IMR-90 (cell line): ENCODE measurements around the gene ACKR1. TPM values are rescaled to one million over a fixed set of nuclear protein-coding genes. Genes with fewer than 3 reads are reported as not detected.

Experiments used
- ATAC-seq: fragments of 200-7000 bp; cut with Tn5 transposase; 2 replicates; pipeline ENCODE4 v1.9.1; 2020; ENCODE audit warnings: low read depth, mild to moderate bottlenecking, moderate library complexity
- BruUV-seq: library from RNA; stranded (reverse); fragments of 400-500 nt; replicated peaks from 2 replicates; lab custom pipeline; 2021; lab: Mats Ljungman, UMichigan
- CTCF ChIA-PET: fragments of 300-600 bp; formaldehyde crosslinking; extraction: SDS; loops from one replicate; lab custom pipeline; 2021; ENCODE audit warnings: antibody characterized with exemption; lab: Yijun Ruan, JAX
- POLR2A ChIA-PET: fragments of 300-600 bp; sonication (Branson Sonifier 250); formaldehyde crosslinking; loops from one replicate; lab custom pipeline; 2022; ENCODE audit warnings: antibody characterized with exemption; ENCODE audit not compliant: unreplicated experiment; lab: Charles Lee
- DNase-seq: peaks from one replicate; pipeline ENCODE4 v3.0.0; 2013
- H2AFZ ChIP-seq: replicated peaks from 2 replicates; pipeline ENCODE3; 2013; ENCODE audit warnings: low read length, mild to moderate bottlenecking; ENCODE audit not compliant: poor library complexity
- H2AK5ac ChIP-seq: 2 replicates; pipeline ENCODE4 v1.6.1; 2013; ENCODE audit warnings: low read depth, low read length, inconsistent platforms
- H2AK9ac ChIP-seq: replicated peaks from 2 replicates; pipeline ENCODE3; 2013; ENCODE audit warnings: mild to moderate bottlenecking, low read depth, low read length, moderate library complexity; ENCODE audit not compliant: poor library complexity
- H2BK120ac ChIP-seq: 2 replicates; pipeline ENCODE4 v1.6.1; 2013; ENCODE audit warnings: low read depth, low read length, inconsistent platforms
- H2BK15ac ChIP-seq: 3 replicates; pipeline ENCODE4 v1.6.1; 2013; ENCODE audit warnings: low read depth, low read length, inconsistent platforms
- H2BK20ac ChIP-seq: 2 replicates; pipeline ENCODE4 v1.6.1; 2013; ENCODE audit warnings: low read depth, mild to moderate bottlenecking, inconsistent platforms, low read length, moderate library complexity
- H2BK5ac ChIP-seq: 2 replicates; pipeline ENCODE4 v1.6.1; 2013; ENCODE audit warnings: mild to moderate bottlenecking, low read depth, low read length, inconsistent platforms; ENCODE audit not compliant: poor library complexity, severe bottlenecking
- H3K14ac ChIP-seq: replicated peaks from 2 replicates; pipeline ENCODE4 v1.6.1; 2013; ENCODE audit warnings: low read depth, low read length, inconsistent platforms
- H3K18ac ChIP-seq: 2 replicates; pipeline ENCODE4 v1.6.1; 2013; ENCODE audit warnings: low read depth, low read length, control low read depth
- H3K23ac ChIP-seq: 2 replicates; pipeline ENCODE4 v1.6.1; 2013; ENCODE audit warnings: low read depth, low read length, inconsistent platforms
- H3K27ac ChIP-seq: 2 replicates; pipeline ENCODE4 v1.5.1; 2013; ENCODE audit warnings: mild to moderate bottlenecking, control low read depth, low read length; ENCODE audit not compliant: insufficient read depth
- H3K27me3 ChIP-seq: 2 replicates; pipeline ENCODE4 v1.6.1; 2013; ENCODE audit warnings: low read length; ENCODE audit not compliant: control insufficient read depth, insufficient read depth
- H3K36me3 ChIP-seq: 2 replicates; pipeline ENCODE4 v1.6.1; 2013; ENCODE audit warnings: low read length, mixed read lengths; ENCODE audit not compliant: control insufficient read depth, insufficient read depth
- H3K4ac ChIP-seq: 2 replicates; pipeline ENCODE4 v1.6.1; 2013; ENCODE audit warnings: low read depth, low read length, inconsistent platforms
- H3K4me1 ChIP-seq: 2 replicates; pipeline ENCODE4 v1.6.1; 2013; ENCODE audit warnings: low read length, mixed read lengths; ENCODE audit not compliant: control insufficient read depth, insufficient read depth
- H3K4me2 ChIP-seq: 2 replicates; pipeline ENCODE4 v1.6.1; 2013; ENCODE audit warnings: low read depth, mild to moderate bottlenecking, control low read depth, low read length, moderate library complexity
- H3K4me3 ChIP-seq: 2 replicates; pipeline ENCODE4 v1.5.1; 2013; ENCODE audit warnings: low read depth, mild to moderate bottlenecking, control low read depth, low read length, moderate library complexity; ENCODE audit not compliant: insufficient read depth
- H3K56ac ChIP-seq: 2 replicates; pipeline ENCODE4 v1.6.1; 2013; ENCODE audit warnings: low read length, inconsistent platforms; ENCODE audit not compliant: insufficient read depth; ENCODE audit errors: extremely low read depth
- H3K79me1 ChIP-seq, 2 experiments: 2 replicates each; pipeline ENCODE4 v1.6.1; 2013; ENCODE audit warnings: low read length in 2 of 2, inconsistent platforms in 1 of 2, low read depth in 1 of 2
- H3K9ac ChIP-seq: 2 replicates; pipeline ENCODE4 v1.6.1; 2013; ENCODE audit warnings: low read depth, low read length, control low read depth
- H3K9me1 ChIP-seq: 2 replicates; pipeline ENCODE4 v1.6.1; 2013; ENCODE audit warnings: low read length, inconsistent platforms; ENCODE audit not compliant: insufficient read depth
- H3K9me3 ChIP-seq: 2 replicates; pipeline ENCODE4 v1.6.1; 2013; ENCODE audit warnings: low read length; ENCODE audit not compliant: control insufficient read depth, insufficient read depth
- H4K20me1 ChIP-seq: 2 replicates; pipeline ENCODE4 v1.6.1; 2013; ENCODE audit warnings: low read length, inconsistent platforms; ENCODE audit not compliant: insufficient read depth
- H4K5ac ChIP-seq: 2 replicates; pipeline ENCODE4 v1.6.1; 2013; ENCODE audit warnings: mild to moderate bottlenecking, low read depth, low read length, control low read depth
- H4K8ac ChIP-seq, 2 experiments: 2 replicates each; pipeline ENCODE4 v1.6.1; 2013; ENCODE audit warnings: low read depth in 2 of 2, low read length in 2 of 2, control low read depth in 1 of 2, inconsistent platforms in 1 of 2
- H4K91ac ChIP-seq: 2 replicates; pipeline ENCODE4 v1.6.1; 2013; ENCODE audit warnings: low read depth, low read length, inconsistent platforms; ENCODE audit not compliant: insufficient read depth
- BHLHE40 ChIP-seq: fragments of 150-350 bp; IDR thresholded peaks from 2 replicates; pipeline ENCODE4 v1.6.1; 2016; ENCODE audit warnings: mild to moderate bottlenecking, low read depth, low read length
- CEBPB ChIP-seq: IDR thresholded peaks from 2 replicates; pipeline ENCODE4 v1.6.1; 2012; ENCODE audit warnings: low read depth, low read length, improper control_type of control experiment
- CHD1 ChIP-seq: IDR thresholded peaks from 2 replicates; pipeline ENCODE4 v1.6.1; 2012; ENCODE audit warnings: low read depth, low read length, improper control_type of control experiment
- CTCF ChIP-seq: conservative IDR thresholded peaks from 2 replicates; pipeline ENCODE4 v1.5.1; 2012; ENCODE audit warnings: mild to moderate bottlenecking, low read depth, low read length, improper control_type of control experiment
- ELK1 ChIP-seq: fragments of 150-350 bp; IDR thresholded peaks from 2 replicates; pipeline ENCODE4 v1.6.1; 2016; ENCODE audit warnings: low read depth, mild to moderate bottlenecking, low read length, moderate library complexity, borderline replicate concordance
- FOS ChIP-seq: fragments of 150-350 bp; IDR thresholded peaks from 2 replicates; pipeline ENCODE4 v1.6.1; 2016; ENCODE audit warnings: low read depth, low read length
- MAFK ChIP-seq: IDR thresholded peaks from 2 replicates; pipeline ENCODE4 v1.6.1; 2012; ENCODE audit warnings: low read depth, low read length, improper control_type of control experiment
- MAZ ChIP-seq: IDR thresholded peaks from 2 replicates; pipeline ENCODE4 v1.6.1; 2012; ENCODE audit warnings: low read depth, mild to moderate bottlenecking, low read length, improper control_type of control experiment, moderate library complexity, borderline replicate concordance
- MXI1 ChIP-seq: IDR thresholded peaks from 2 replicates; pipeline ENCODE4 v1.6.1; 2012; ENCODE audit warnings: low read depth, mild to moderate bottlenecking, low read length, moderate library complexity, borderline replicate concordance
- NFE2L2 ChIP-seq: fragments of 150-350 bp; IDR thresholded peaks from 2 replicates; pipeline ENCODE4 v1.6.1; 2016; ENCODE audit warnings: low read depth, mild to moderate bottlenecking, low read length
- POLR2A ChIP-seq: IDR thresholded peaks from 2 replicates; pipeline ENCODE4 v1.6.1; 2012; ENCODE audit warnings: mild to moderate bottlenecking, low read depth, low read length
- RAD21 ChIP-seq: IDR thresholded peaks from 2 replicates; pipeline ENCODE4 v1.6.1; 2012; ENCODE audit warnings: low read length, improper control_type of control experiment
- RCOR1 ChIP-seq: IDR thresholded peaks from 2 replicates; pipeline ENCODE4 v1.6.1; 2012; ENCODE audit warnings: mild to moderate bottlenecking, low read length, improper control_type of control experiment; ENCODE audit not compliant: insufficient replicate concordance
- RFX5 ChIP-seq: IDR thresholded peaks from 2 replicates; pipeline ENCODE4 v1.8.0; 2012; ENCODE audit warnings: low read depth, mild to moderate bottlenecking, low read length, moderate library complexity
- SMC3 ChIP-seq: fragments of 150-350 bp; IDR thresholded peaks from 2 replicates; pipeline ENCODE4 v1.6.1; 2016; ENCODE audit warnings: low read depth, mild to moderate bottlenecking, antibody characterized with exemption, low read length, moderate library complexity
- WGBS, 2 experiments: methylation state at CpG; one replicate each; pipeline versions ENCODE4 v1.1.5 to v1.1.7; 2013; ENCODE audit warnings: missing lambda C conversion rate in 2 of 2; ENCODE audit not compliant: insufficient read length in 1 of 2; ENCODE audit errors: extremely low coverage in 2 of 2; 5-methylcytosine and 5-hydroxymethylcytosine counted together
- dilution Hi-C: fragments of 300-500 bp; cut with HindIII; formaldehyde crosslinking; loops from one replicate; pipeline ENCODE4 v1.14.3; 2018; ENCODE audit warnings: low sequenced_read_pairs; ENCODE audit not compliant: unreplicated experiment
- in situ Hi-C: fragments of 300-500 bp; cut with MboI; formaldehyde crosslinking; loops from 3 replicates; pipeline ENCODE4 v1.14.3; 2019; ENCODE audit warnings: low sequenced_read_pairs, inconsistent platforms, mixed read lengths
- intact Hi-C: fragments of 100-400 bp; cut with micrococcal nuclease; formaldehyde crosslinking; loops from 2 replicates; pipeline ENCODE4 v1.10.0; 2022
- polyA plus RNA-seq, 3 experiments: library from polyadenylated mRNA; depleted of rRNA; stranded (reverse); fragments of >200 nt; gene quantifications; 2 replicates each; pipeline ENCODE4 v1.2.3, GENCODE V29; 2012; ENCODE audit warnings: low replicate concordance in 1 of 3
- total RNA-seq: library from RNA; depleted of rRNA; stranded (reverse); fragments of >200 nt; gene quantifications from 2 replicates; pipeline ENCODE4 v1.2.3, GENCODE V29; 2012
- TF ChIP-seq, protein P1 (sequence below): fragments of 150-350 bp; IDR thresholded peaks from 2 replicates; pipeline ENCODE4 v1.6.1; 2017; ENCODE audit warnings: mild to moderate bottlenecking, antibody characterized with exemption, low read length, low read depth

ACKR1 gene
- total and polyA plus RNA-seq, 2 of the 4 experiments (the other 2 are of a cell fraction): not detected

DNA sequence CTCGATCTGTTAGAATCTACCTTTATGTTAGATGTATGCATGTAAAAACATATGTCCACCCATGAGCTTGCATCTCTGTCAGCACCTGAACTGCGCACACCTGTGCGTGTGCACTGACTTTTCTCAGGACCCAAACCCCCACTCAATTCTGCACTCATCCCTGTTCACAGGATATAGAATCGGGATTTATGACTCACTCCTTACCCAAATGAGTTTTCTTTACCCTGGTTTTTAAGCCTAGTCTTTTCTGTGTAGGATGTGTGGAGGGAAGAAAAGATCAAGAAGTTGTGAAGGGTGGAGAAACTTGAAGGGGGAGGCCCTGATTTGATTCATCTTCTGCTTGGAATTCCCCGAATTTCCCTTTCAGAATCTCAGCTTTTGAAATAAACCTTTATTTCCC, 2.4 kb downstream of the ACKR1 start:
- Histone ChIP-seq H3K36me3 (no peaks in the 10 kb centered on the region), H3K14ac (no peak overlapping the region), H3K4ac (no peak overlapping the region), H4K5ac (no peak overlapping the region), H2BK20ac (no peak overlapping the region), H3K27me3 (peaks cover 4% of the 10 kb centered on the region), H3K23ac (no peak overlapping the region), H4K8ac (no peak overlapping the region), H2BK120ac (no peak overlapping the region), H3K56ac (no peak overlapping the region), H3K9ac (no peak overlapping the region), H3K9me3 (no peaks in the 10 kb centered on the region), H2BK5ac (no peak overlapping the region), H3K79me1 (no peaks in the 10 kb centered on the region), H3K4me2 (no peak overlapping the region), H4K91ac (no peak overlapping the region), H4K20me1 (no peaks in the 10 kb centered on the region), H2BK15ac (no peak overlapping the region), H2AK5ac (no peak overlapping the region), H3K18ac (no peak overlapping the region), H2AFZ (no peak overlapping the region), H3K27ac (no peak overlapping the region), H3K9me1 (no peaks in the 10 kb centered on the region), H2AK9ac (no peak overlapping the region), H3K4me1 (no peaks in the 10 kb centered on the region), H3K4me3 (no peak overlapping the region)
- no peak for TF ChIP-seq SMC3
- no peak for TF ChIP-seq POLR2A
- TF ChIP-seq RFX5: no peak
- TF ChIP-seq CEBPB: no peak
- TF ChIP-seq CTCF: no peak
- no peak for TF ChIP-seq RAD21
- no peak for TF ChIP-seq CHD1
- TF ChIP-seq BHLHE40: no peak
- TF ChIP-seq ELK1: no peak
- TF ChIP-seq MAZ: no peak
- TF ChIP-seq FOS: no peak
- TF ChIP-seq MXI1: no peak
- TF ChIP-seq NFE2L2: no peak
- no peak for TF ChIP-seq MAFK
- TF ChIP-seq RCOR1: no peak
- TF ChIP-seq, protein P1, sequence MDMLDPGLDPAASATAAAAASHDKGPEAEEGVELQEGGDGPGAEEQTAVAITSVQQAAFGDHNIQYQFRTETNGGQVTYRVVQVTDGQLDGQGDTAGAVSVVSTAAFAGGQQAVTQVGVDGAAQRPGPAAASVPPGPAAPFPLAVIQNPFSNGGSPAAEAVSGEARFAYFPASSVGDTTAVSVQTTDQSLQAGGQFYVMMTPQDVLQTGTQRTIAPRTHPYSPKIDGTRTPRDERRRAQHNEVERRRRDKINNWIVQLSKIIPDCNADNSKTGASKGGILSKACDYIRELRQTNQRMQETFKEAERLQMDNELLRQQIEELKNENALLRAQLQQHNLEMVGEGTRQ: no peak
- no CpG with 5 or more reads among the region's 5 CpGs for WGBS, 2 experiments
- dilution Hi-C loops (no loop called here), intact Hi-C loops (no loop called here), in situ Hi-C loops (loop anchor here (25.0 kb wide), 1 partner anchor 680 kb away; no protein-coding TSS in a partner anchor)
- ChIA-PET POLR2A (no interaction called here), CTCF (no interaction called here)
- no TSS peak for BruUV-seq
- no peak for DNase-seq
- no peak for ATAC-seq
